Left renal cortex interstitium (tissue), 4 donors: ENCODE data around the gene CCDC116. TPM values are rescaled to one million over a fixed set of nuclear protein-coding genes. Genes with fewer than 3 reads are reported as not detected.

Source experiments
- DNase-seq, 4 donors: peaks; one replicate each; pipeline ENCODE4 v3.0.0-alpha.2; 2013; ENCODE audit warnings: low read depth in 4 of 4, low spot score in 2 of 4, missing footprints in 1 of 4
- polyA plus RNA-seq, 4 donors: library from polyadenylated mRNA; unstranded; fragments of 120-200 nt; gene quantifications; one replicate each; pipeline ENCODE4 v1.2.1, GENCODE V29; 2013; ENCODE audit not compliant: insufficient read length in 4 of 4

Gene CCDC116
- polyA plus RNA-seq, 4 donors, result 0.13 to 1.2 (median 0.66) TPM

- no peak for DNase-seq
Measured at GRCh38 chr22:21650280-21650679, 17.7 kb downstream of the CCDC116 start.

GRCh38 chr22:21650823-21651520 lies 18.4 kb downstream of the CCDC116 start:
- DNase-seq, result no peak

GRCh38 chr22:21651521-21652009 lies 19.0 kb downstream of the CCDC116 start:
- no peak for DNase-seq

- peak in 2 of 4 donors; percentile 84 to 85 for DNase-seq
Measured at GRCh38 chr22:21652010-21652546, 19.5 kb downstream of the CCDC116 start.

- DNase-seq, result no peak
Measured at GRCh38 chr22:21652547-21653545, 20.3 kb downstream of the CCDC116 start.

- no peak for DNase-seq
Measured at GRCh38 chr22:21657020-21657359, 24.4 kb downstream of the CCDC116 start.

GRCh38 chr22:21657360-21658032 lies 24.9 kb downstream of the CCDC116 start:
- DNase-seq, result peak in 1 of 4 donors; percentile 46

GRCh38 chr22:21659864-21660525 lies 27.4 kb downstream of the CCDC116 start:
- DNase-seq, result no peak

GRCh38 chr22:21660904-21661303 lies 28.3 kb downstream of the CCDC116 start:
- no peak for DNase-seq

GRCh38 chr22:21661991-21662390 lies 29.4 kb downstream of the CCDC116 start:
- DNase-seq, result no peak

- no peak for DNase-seq
Measured at GRCh38 chr22:21663738-21664137, 31.2 kb downstream of the CCDC116 start.

GRCh38 chr22:21665047-21665851 lies 32.7 kb downstream of the CCDC116 start:
- DNase-seq, result no peak

- no peak for DNase-seq
Measured at GRCh38 chr22:21666786-21667185, 34.2 kb downstream of the CCDC116 start.

GRCh38 chr22:21669026-21669425 lies 36.5 kb downstream of the CCDC116 start:
- DNase-seq, result no peak

GRCh38 chr22:21672107-21672629 lies 39.6 kb downstream of the CCDC116 start:
- no peak for DNase-seq

- DNase-seq, result no peak
Measured at GRCh38 chr22:21673534-21674321, 41.2 kb downstream of the CCDC116 start.

GRCh38 chr22:21674638-21675245 lies 42.2 kb downstream of the CCDC116 start:
- DNase-seq, result no peak
